Measurements from ENCODE around the gene APBA3. TPM values are rescaled to one million over a fixed set of nuclear protein-coding genes. Genes with fewer than 3 reads are reported as not detected.
A peak's percentile ranks its signal among the peaks of the same experiment; 100 is the strongest.

The APBA3 gene
- total RNA-seq, 1 donor from 2014 or later: 24.7 TPM

- Mint-ChIP-seq H3K36me3 (ENCODE audit: unreplicated experiment) (no peaks in the 10 kb centered on the region), H3K4me1 (ENCODE audit: unreplicated experiment) (peaks cover 7% of the 10 kb centered on the region), H3K4me3 (ENCODE audit: unreplicated experiment) (no peak overlapping the region), H3K27me3 (ENCODE audit: unreplicated experiment) (peaks cover 17% of the 10 kb centered on the region), H3K27ac (ENCODE audit: unreplicated experiment) (no peak overlapping the region), H3K9me3 (ENCODE audit: unreplicated experiment) (no peaks in the 10 kb centered on the region)
- no peak for TF ChIP-seq CTCF (IDR thresholded peaks at IDR 0.05)
- DNase-seq (ENCODE audit: extremely low spot score, unreplicated experiment): no peak
Observed at GRCh38 chr19:3725121-3725520, 36.4 kb downstream of the APBA3 start.

GRCh38 chr19:3723883-3724282 lies 37.6 kb downstream of the APBA3 start:
- DNase-seq (ENCODE audit: extremely low spot score, unreplicated experiment): no peak
- no peaks in the 10 kb centered on the region for H3K9me3 Mint-ChIP-seq (ENCODE audit: unreplicated experiment)
- no peak for TF ChIP-seq CTCF (IDR thresholded peaks at IDR 0.05)
- no peaks in the 10 kb centered on the region for H3K36me3 Mint-ChIP-seq (ENCODE audit: unreplicated experiment)
- H3K4me3 Mint-ChIP-seq (ENCODE audit: unreplicated experiment): no peak overlapping the region
- no peak overlapping the region for H3K27ac Mint-ChIP-seq (ENCODE audit: unreplicated experiment)
- peaks cover 9% of the 10 kb centered on the region for H3K4me1 Mint-ChIP-seq (ENCODE audit: unreplicated experiment)
- H3K27me3 Mint-ChIP-seq (ENCODE audit: unreplicated experiment): peaks cover 17% of the 10 kb centered on the region

GRCh38 chr19:3723110-3723488 lies 38.4 kb downstream of the APBA3 start:
- peaks cover 9% of the 10 kb centered on the region for H3K4me1 Mint-ChIP-seq (ENCODE audit: unreplicated experiment)
- H3K27ac Mint-ChIP-seq (ENCODE audit: unreplicated experiment): no peak overlapping the region
- no peaks in the 10 kb centered on the region for H3K9me3 Mint-ChIP-seq (ENCODE audit: unreplicated experiment)
- no peak for DNase-seq (ENCODE audit: extremely low spot score, unreplicated experiment)
- no peak for TF ChIP-seq CTCF (IDR thresholded peaks at IDR 0.05)
- no peaks in the 10 kb centered on the region for H3K36me3 Mint-ChIP-seq (ENCODE audit: unreplicated experiment)
- peaks cover 17% of the 10 kb centered on the region for H3K27me3 Mint-ChIP-seq (ENCODE audit: unreplicated experiment)
- H3K4me3 Mint-ChIP-seq (ENCODE audit: unreplicated experiment): peak overlapping the region; percentile 14

GRCh38 chr19:3722443-3723109 lies 38.9 kb downstream of the APBA3 start:
- Mint-ChIP-seq H3K4me3 (ENCODE audit: unreplicated experiment) (peak overlapping the region; percentile 60), H3K9me3 (ENCODE audit: unreplicated experiment) (no peaks in the 10 kb centered on the region), H3K4me1 (ENCODE audit: unreplicated experiment) (peaks cover 9% of the 10 kb centered on the region), H3K27ac (ENCODE audit: unreplicated experiment) (no peak overlapping the region), H3K36me3 (ENCODE audit: unreplicated experiment) (no peaks in the 10 kb centered on the region), H3K27me3 (ENCODE audit: unreplicated experiment) (peaks cover 17% of the 10 kb centered on the region)
- no peak for TF ChIP-seq CTCF (IDR thresholded peaks at IDR 0.05)
- no peak for DNase-seq (ENCODE audit: extremely low spot score, unreplicated experiment)

- peaks cover 17% of the 10 kb centered on the region for H3K27me3 Mint-ChIP-seq (ENCODE audit: unreplicated experiment)
Observed at GRCh38 chr19:3721887-3722442, 39.5 kb downstream of the APBA3 start.

More at GRCh38 chr19:3721887-3722442, 39.5 kb downstream of the APBA3 start:
- no peak for TF ChIP-seq CTCF (IDR thresholded peaks at IDR 0.05)
- Mint-ChIP-seq H3K4me1 (ENCODE audit: unreplicated experiment) (peaks cover 9% of the 10 kb centered on the region), H3K36me3 (ENCODE audit: unreplicated experiment) (no peaks in the 10 kb centered on the region), H3K27ac (ENCODE audit: unreplicated experiment) (no peak overlapping the region), H3K9me3 (ENCODE audit: unreplicated experiment) (no peaks in the 10 kb centered on the region), H3K4me3 (ENCODE audit: unreplicated experiment) (peak overlapping the region; percentile 60)
- no peak for DNase-seq (ENCODE audit: extremely low spot score, unreplicated experiment)
